GM19328 (cell line): ENCODE measurements around the gene ATP8A1.
"Not testable (repeated sequence)": the region's sequence is repeated elsewhere in the genome, so short reads cannot be mapped to it uniquely, and the experiment has no call there.

ENCODE experiments used
- ATAC-seq: cut with Tn5 transposase; IDR thresholded peaks from one replicate; pipeline ENCODE4 v1.9.1; 2021; ENCODE audit warnings: mild to moderate bottlenecking, moderate library complexity; ENCODE audit not compliant: unreplicated experiment

ATP8A1 gene

GRCh38 chr4:42656944-42657792, at the start of gene ATP8A1:
TSS of gene ATP8A1 (minus strand) at chr4:42657105. CDS start at chr4:42656873, 232 bp downstream.
- peak; percentile 74 for ATAC-seq

GRCh38 chr4:42706086-42706485, 49.2 kb upstream of the ATP8A1 start:
- no peak for ATAC-seq

- no peak for ATAC-seq
Measured at GRCh38 chr4:42703813-42704212, 46.9 kb upstream of the ATP8A1 start.

- ATAC-seq: no peak
Measured at GRCh38 chr4:42702895-42703294, 46.0 kb upstream of the ATP8A1 start.

GRCh38 chr4:42701780-42702179, 44.9 kb upstream of the ATP8A1 start:
- ATAC-seq: not testable (repeated sequence)

GRCh38 chr4:42690537-42690936, 33.6 kb upstream of the ATP8A1 start:
- ATAC-seq: no peak

GRCh38 chr4:42683393-42683792, 26.5 kb upstream of the ATP8A1 start:
- no peak for ATAC-seq

- ATAC-seq: no peak
Measured at GRCh38 chr4:42678512-42678911, 21.6 kb upstream of the ATP8A1 start.

GRCh38 chr4:42676066-42676951, 19.4 kb upstream of the ATP8A1 start:
- no peak for ATAC-seq

- no peak for ATAC-seq
Measured at GRCh38 chr4:42673082-42673425, 16.1 kb upstream of the ATP8A1 start.

- ATAC-seq: no peak
Measured at GRCh38 chr4:42672359-42673081, 15.6 kb upstream of the ATP8A1 start.

GRCh38 chr4:42671431-42672194, 14.7 kb upstream of the ATP8A1 start:
- ATAC-seq: peak; percentile 70

- ATAC-seq: no peak
Measured at GRCh38 chr4:42658261-42658660, 1.4 kb upstream of the ATP8A1 start.

- no peak for ATAC-seq
Measured at GRCh38 chr4:42656679-42656943, 294 bp downstream of the ATP8A1 start.

- ATAC-seq: peak; percentile 2
Measured at GRCh38 chr4:42655921-42656678, 805 bp downstream of the ATP8A1 start.

- no peak for ATAC-seq
Measured at GRCh38 chr4:42655269-42655637, 1.7 kb downstream of the ATP8A1 start.

- no peak for ATAC-seq
Measured at GRCh38 chr4:42654631-42655268, 2.2 kb downstream of the ATP8A1 start.

GRCh38 chr4:42653626-42654560, 3.0 kb downstream of the ATP8A1 start:
- ATAC-seq: no peak
